GDM1 (cell line): ENCODE data around the gene HIP1.
"Not testable (repeated sequence)": the region's sequence is repeated elsewhere in the genome, so short reads cannot be mapped to it uniquely, and the experiment has no call there.

Source experiments
- DNase-seq: peaks from one replicate; lab custom pipeline; 2025; lab: John Stamatoyannopoulos, UW

Gene HIP1

GRCh38 chr7:75639886-75640190 is 98.9 kb downstream of the HIP1 start:
- DNase-seq, result no peak

GRCh38 chr7:75639071-75639885 is 99.5 kb downstream of the HIP1 start:
- no peak for DNase-seq

- DNase-seq, result no peak
Measured at GRCh38 chr7:75638594-75639070, 100.1 kb downstream of the HIP1 start.

GRCh38 chr7:75637854-75638593 is 100.7 kb downstream of the HIP1 start:
- DNase-seq, result no peak

- DNase-seq, result no peak
Measured at GRCh38 chr7:75635036-75635435, 103.7 kb downstream of the HIP1 start.

GRCh38 chr7:75632587-75632986 is 106.2 kb downstream of the HIP1 start:
- DNase-seq, result not testable (repeated sequence)

DNA sequence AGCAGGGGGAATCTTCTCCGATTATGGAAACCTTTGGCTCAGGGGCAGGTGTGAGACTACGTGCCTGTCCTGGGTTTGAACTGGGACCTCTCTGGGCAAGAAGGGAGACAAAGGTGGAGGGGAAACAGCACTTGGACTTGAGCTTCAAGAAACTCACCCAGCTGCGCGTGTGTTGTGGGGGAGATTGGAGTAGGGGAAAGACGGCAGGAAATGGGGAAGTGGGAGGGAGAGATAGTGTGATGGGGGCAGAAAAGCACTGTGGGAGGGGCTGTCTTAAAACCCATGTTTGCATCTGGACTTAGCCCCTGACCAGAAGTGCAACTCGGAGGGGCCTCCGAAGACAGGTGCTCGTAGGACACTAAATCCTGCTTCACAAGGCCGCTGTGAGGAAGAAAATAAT is 107.0 kb downstream of the HIP1 start:
- DNase-seq, result peak; percentile 47

DNA sequence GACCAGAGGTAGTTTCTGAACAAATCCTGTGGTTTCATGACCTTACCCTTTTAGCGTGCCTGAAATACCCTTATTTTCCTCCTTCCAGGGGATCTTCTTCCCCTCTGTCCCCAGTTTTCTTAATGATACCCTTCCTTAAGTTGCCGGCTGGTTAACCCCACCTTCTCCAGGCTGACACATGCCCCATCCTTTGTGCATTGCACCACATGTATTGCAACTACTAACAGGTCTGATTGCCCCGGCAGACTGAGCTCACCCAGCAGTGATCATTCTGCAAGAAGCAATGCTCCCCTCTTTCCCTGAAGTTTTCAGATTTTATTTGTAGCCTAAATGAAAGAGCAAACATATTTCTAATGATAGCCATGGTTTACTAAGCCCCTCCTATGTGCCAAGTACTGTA is 108.2 kb downstream of the HIP1 start:
- DNase-seq, result no peak

DNA sequence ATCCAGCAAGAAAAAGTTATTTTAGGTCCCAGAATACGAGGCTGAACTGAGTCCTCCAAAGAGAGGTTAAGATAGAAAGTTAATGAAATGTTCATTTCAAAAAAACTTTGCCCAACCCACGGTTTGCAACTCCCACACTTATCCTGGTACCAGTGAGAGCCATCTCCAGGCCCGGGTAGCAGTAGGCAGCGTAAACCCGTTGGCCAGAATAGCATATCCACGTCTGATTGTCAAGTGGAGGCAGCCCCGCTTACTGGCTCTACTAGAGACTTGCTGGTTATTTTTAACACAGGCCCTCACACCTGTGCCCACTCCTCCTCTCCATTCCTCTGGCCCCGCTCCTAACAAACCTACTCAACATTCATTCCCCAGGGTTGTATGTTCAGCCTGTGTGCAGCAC is 109.7 kb downstream of the HIP1 start:
- no peak for DNase-seq

DNA sequence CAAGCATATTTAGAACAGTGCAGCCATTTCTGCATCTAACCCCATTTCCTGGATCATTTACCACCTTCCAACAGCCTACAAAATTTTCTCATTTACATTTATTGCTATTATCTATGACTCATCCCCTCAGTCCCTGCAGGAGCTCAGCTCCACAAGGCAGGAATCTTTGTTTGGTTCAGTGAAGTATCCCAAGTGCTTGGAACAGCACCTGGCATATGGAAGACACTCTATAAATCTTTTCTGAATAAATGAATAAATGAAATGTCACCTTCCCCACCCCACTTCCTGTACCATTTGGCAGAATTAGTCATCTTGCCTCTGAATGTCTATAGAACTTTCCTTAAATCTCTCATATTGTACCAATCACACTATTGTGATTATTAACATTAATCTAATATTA is 110.7 kb downstream of the HIP1 start:
- no peak for DNase-seq

- DNase-seq, result no peak
Measured at GRCh38 chr7:75626954-75627353, 111.8 kb downstream of the HIP1 start.

DNA sequence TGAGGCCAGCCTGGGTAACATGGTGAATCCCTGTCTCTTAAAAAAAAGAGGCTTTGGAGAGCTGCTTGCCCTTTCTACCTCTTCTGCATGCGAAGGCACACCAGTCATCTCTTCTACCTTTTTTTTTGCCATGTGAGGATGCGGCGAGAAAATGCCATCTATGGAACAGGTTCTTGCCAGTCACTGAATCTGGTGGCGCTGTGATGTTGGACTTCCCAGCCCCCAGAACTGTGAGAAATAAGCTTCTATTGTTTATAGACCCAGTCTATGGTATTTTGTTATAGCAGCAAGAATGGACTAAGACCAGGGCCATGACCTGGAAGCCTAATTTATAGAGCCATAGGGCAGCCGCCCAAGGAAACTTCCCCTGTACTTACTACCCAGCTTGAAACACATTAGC is 112.9 kb downstream of the HIP1 start:
- DNase-seq, result no peak

- peak; percentile 35 for DNase-seq
Measured at GRCh38 chr7:75624134-75624832, 114.5 kb downstream of the HIP1 start.

DNA sequence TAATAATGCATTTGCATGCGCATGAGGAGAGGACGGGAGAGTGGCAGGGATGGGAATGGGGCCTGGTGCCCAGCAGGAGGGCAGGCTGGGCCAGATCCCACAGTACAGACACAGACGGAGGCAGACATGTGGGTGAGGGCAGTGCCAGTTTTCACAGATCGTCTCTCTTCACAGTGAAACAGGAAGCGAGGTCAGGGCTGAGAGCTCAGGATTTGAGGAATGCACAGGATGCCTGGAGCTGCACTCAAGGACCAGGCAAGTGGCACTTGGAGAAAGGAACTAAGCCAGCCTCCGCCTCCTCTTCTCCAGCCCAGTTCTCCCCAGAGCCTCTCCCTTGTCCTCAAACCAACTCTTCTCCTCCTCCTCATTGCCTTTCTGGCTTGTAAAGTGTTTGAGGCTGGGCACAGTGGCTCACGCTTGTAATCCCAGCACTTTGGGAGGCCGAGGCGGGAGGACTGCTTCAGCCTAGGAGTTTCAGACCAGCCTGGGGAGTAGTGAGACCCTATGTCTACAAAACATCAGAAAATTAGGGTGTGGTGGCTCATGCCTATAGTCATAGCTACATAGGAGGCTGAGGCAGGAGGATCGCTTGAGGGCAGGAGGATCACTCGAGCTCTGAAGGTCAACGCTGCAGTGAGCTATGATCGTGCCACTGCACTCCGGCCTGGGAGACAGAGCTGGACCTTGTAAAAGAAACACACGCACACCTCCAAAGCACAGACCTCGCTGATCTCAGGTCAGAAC is 115.2 kb downstream of the HIP1 start:
- DNase-seq, result no peak

DNA sequence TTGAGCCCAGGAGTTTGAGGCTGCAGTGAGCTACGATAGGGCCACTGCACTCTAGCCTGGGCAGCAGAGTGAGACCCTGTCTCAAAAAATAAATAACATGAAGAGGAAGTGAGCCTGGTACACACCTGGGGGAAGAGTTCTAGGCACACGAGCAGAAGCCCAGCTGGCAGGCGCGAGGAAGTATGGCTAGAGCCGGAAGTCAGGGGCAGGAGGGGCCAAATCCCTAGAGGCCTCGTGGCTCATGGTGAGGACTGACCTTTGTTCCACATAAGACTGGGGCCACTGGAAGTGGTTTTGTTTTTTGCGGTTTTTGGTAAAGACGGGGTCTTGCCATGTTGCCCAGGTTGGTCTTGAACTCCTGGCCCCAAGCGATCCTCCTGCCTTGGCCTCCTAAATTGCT is 117.6 kb downstream of the HIP1 start:
- DNase-seq, result no peak

DNA sequence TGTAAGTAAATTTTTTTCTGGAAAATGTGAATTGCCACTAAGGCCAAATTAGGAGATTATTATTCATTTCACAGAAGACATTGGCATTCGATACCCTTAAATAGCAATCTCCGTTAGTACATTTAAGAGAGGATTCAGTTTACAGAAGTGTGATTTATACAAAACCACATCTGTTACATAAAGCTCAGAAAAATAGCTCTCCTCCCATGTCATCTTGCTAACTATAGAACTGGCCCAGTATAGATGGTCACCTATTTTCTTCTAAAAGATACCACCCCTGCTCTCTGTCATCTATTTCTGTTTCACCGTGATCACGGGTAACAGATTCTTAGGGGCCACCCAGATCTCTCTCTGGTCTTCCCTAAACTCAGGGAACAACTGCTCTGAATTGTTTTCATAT is 119.1 kb downstream of the HIP1 start:
- no peak for DNase-seq

DNA sequence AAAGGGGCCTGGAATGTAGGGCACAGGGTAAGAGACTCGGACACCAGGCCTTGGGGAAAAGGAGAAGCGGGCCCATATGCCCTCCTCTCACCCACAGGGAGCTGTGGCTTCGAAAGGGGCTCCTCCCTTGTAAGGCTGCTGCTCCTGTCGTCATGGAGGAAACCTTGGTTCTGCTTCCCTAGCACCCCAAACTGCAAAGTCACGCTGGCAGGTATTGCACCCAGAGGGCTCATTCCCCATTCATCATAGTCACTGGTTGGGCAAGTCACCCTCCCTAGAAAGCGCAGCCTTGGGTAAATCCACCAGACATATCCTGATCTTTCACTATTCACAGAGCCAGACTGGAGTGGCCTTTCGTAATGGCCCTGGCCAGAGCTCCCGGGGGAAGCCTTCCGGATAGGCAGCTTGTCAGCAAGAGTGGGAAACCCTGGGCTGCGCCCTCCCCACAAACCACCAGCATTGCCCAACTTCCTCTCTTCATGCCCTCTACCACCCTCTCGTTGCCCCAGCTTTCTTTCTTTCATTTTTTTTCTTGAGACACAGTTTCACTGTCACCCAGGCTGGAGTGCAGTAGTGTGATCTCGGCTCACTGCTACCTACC is 121.0 kb downstream of the HIP1 start:
- peak; percentile 93 for DNase-seq

DNA sequence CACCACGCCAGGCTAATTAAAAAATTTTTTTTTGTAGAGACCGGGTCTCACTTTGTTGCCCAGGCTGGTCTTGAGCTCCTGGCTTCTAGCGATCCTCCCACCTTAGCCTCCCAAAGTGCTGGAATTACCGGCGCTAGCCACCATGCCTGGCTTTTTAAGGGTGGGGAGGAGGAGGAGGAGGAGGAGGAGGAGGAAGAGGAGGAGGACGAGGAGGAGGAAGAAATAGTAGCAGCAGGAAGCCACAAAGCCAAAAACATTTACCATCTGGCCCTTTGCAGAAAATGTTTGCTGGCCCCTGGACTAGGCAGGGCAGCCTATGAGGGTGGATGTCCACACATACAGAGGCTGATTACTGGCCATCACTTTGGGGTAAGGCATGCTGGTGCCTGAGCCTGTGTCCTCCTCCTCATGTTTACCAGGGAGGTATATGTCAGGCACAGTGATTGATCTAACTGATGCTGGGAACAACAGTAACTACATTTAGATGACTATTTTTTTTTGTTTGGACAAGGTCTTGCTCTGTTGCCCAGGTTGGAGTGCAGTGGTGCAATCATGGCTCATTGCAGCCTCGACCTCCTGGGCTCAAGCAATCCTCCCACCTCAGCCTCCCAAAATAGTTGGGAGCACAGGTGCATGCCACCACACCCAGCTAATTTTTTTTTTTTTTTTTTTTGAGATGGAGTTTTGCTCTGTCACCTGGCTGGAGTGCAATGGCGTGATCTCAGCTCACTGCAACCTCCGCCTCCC is 122.1 kb downstream of the HIP1 start:
- DNase-seq, result no peak

- DNase-seq, result no peak
Measured at GRCh38 chr7:75614401-75614800, 124.3 kb downstream of the HIP1 start.

DNA sequence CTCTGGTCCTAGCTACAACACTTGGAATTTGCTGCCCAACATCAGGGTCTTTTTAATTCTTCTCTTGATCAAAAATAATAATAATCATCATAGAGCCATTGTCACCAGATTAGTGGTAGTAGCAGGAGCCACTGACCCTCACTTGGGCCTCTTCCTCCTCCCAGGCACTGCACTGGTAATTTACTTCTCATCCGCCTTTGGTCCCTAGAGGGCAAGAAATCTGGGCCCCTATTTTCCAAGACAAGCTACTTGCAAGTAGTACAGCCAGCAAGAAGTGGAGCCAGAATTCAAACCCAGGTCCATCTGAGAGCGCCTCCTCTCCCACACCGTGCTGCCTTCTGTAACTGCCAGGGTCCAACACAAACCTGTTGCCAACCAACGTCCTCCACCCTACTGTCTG is 125.4 kb downstream of the HIP1 start:
- no peak for DNase-seq

GRCh38 chr7:75611557-75612178 is 127.1 kb downstream of the HIP1 start:
- DNase-seq, result no peak
